ENCODE results near the gene CEBPB. TPM values are rescaled to one million over a fixed set of nuclear protein-coding genes. Genes with fewer than 3 reads are reported as not detected.
A peak's percentile ranks its signal among the peaks of the same experiment; 100 is the strongest.

CEBPB gene
- total RNA-seq, 2 donors from 2014 or later, result 153 to 167 TPM

DNA sequence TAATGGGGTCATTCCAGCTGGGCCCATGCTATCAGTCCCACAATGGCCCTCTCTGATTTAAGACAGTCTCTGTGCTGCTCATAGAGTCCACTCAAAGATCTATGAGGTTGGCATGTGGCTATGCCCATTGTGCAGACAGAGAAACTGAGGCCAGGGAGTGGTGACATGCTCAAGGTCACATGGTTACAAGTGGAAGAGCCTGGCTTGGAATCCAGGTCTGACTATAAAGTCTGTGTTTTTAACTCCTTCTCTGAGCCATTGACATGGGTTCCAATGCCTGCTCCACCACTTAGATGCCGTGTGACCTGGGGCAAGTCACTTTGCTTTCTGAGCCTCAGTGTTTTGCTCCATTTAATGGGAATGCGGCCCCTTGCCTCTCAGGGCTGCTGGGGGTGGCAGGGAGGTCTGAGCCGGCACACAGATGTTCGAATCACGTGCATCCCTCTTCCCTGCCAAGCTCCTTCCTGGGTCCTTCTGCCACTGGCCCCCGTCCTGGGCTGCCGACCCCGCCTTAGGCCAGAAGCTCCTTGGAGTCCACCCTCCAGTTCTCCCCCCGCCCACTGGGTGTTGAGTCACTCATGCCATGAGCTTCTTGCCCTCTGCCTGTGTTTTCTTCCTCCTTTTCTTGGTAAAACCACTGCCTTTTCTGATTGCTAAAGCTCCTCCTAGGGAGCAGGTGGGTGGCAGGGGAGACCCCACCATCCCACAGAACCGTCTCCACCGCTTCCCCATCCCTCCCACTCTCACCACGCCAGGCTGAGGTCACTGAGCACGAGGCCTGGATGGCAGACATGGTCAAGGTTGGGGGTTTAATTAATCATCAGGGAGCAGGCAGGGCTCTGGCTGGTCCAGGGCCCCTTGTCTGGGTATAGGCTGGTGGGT, 35.7 kb downstream of the CEBPB start:
- Mint-ChIP-seq H3K36me3 (no peaks in the 10 kb centered on the region), H3K27ac (peak overlapping the region; percentile 40 to 81), H3K4me3 (peak overlapping the region; percentile 29), H3K27me3 (peaks cover 0 to 11% of the 10 kb centered on the region in 2 donors), H3K9me3 (peaks cover 5% of the 10 kb centered on the region), H3K4me1 (ENCODE audit: low read depth in 2 of 2) (peaks cover 23 to 29% of the 10 kb centered on the region in 2 donors)
- ATAC-seq (no peak), DNase-seq (ENCODE audit: low spot score) (no peak)

DNA sequence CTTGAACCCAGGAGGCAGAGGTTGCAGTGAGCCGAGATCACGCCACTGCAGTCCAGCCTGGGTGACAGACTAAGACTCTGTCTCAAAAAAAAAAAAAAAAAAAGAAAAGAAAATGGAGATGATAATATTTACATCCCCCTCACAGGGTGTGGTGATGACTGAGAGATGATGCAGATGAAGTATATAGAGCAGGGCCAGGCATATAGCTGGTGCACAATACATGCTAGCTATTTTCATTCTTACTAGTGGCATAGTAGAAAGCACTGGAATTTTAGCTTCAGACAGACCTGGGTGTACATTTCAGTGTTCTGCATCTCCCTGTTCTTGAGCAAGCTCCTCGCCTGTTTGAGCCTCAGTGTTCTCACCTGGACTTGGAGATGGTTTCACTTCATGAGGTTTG, 36.9 kb downstream of the CEBPB start:
- Mint-ChIP-seq H3K27ac (no peak overlapping the region), H3K4me1 (ENCODE audit: low read depth in 2 of 2) (peaks cover 16 to 24% of the 10 kb centered on the region in 2 donors), H3K9me3 (peaks cover 5% of the 10 kb centered on the region), H3K4me3 (no peak overlapping the region), H3K27me3 (peaks cover 0 to 11% of the 10 kb centered on the region in 2 donors), H3K36me3 (no peaks in the 10 kb centered on the region)
- ATAC-seq (no peak), DNase-seq (ENCODE audit: low spot score) (no peak)

DNA sequence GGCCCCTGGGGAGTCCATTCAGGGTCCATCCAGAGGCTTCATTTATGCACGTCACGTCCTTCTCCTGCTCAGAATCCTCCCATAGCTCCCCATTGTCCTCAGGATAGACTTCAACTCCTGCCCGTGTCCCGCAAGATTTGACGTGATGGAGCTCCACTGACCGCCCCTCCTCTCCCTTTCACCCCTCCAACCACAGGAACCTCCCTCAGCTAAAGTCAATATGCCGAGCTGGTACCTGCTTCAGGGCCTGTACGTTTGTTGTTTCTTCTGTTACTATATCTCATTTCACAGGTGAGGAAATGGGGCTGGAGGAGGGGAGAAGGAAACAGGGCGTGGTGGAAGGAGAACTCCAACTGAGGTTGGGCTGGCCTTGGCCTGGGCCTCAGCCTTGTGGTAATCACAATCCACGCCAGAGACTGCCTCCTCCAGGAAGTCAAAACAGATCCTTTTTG, 38.6 kb downstream of the CEBPB start:
- peak overlapping the region; percentile 53 to 85 for H3K27ac Mint-ChIP-seq
- H3K4me1 Mint-ChIP-seq (ENCODE audit: low read depth in 2 of 2), result peaks cover 14 to 28% of the 10 kb centered on the region in 2 donors
- ATAC-seq (no peak), DNase-seq (ENCODE audit: low spot score) (no peak)
- H3K4me3 Mint-ChIP-seq, result no peak overlapping the region
- H3K27me3 Mint-ChIP-seq, result peaks cover 0 to 11% of the 10 kb centered on the region in 2 donors
- peaks cover 5% of the 10 kb centered on the region for H3K9me3 Mint-ChIP-seq
- no peaks in the 10 kb centered on the region for H3K36me3 Mint-ChIP-seq

DNA sequence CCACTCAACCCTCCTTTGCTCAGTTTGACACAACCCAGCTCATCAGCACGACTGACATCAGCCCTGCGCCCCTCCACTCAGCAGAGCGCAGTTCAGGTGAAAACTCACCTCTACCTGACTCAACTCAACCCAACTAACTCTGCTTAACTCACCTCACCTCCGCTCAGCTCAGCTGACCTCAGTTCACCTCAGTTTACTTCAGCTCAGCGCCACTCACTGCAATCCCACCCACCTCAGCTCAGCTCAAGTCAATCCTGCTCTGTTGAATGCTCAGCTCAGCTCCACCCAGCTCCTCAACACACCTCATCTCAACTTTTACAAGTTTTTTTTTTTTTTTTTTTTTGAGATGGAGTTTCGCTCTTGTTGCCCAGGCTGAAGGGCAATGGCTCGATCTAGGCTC, 39.6 kb downstream of the CEBPB start:
- Mint-ChIP-seq H3K27ac (peak overlapping the region in 1 of 2 donors; percentile 23), H3K27me3 (peaks cover 4 to 9% of the 10 kb centered on the region in 2 donors), H3K36me3 (no peaks in the 10 kb centered on the region), H3K4me1 (ENCODE audit: low read depth in 2 of 2) (peaks cover 9 to 24% of the 10 kb centered on the region in 2 donors), H3K9me3 (no peaks in the 10 kb centered on the region), H3K4me3 (no peak overlapping the region)
- no peak for DNase-seq (ENCODE audit: low spot score)
- no peak for ATAC-seq

DNA sequence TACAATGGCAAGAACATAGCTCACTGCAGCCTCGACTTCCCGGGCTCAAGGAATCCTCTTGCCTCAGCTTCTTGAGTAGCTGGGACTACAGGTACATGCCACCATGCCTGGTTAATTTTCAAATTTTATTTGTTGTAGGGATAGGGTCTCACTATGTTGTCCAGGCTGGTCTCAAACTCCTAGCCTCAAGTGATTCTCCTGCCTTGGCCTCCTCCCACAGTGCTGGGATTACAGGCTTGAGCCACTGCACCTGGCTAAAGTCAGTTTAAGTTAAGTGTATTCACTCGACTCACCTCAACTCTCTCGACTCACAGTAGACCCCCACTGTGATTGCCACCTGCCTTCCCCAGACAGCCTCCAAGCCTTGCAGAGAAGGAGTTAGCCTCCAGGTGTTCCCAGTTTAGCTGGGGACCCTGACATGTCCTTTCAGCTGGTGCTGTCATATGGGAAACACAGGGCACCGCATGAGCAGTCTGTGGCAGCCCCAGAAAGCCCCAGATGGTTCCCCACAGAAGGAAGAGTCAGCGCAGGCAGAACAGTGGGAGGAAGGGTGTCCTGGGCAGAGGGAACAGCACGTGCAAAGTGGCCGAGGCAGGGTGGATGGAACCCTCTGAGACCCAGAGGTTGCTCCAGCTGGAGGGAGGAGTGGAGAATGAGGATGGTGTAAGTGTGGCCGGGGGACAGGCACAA, 40.4 kb downstream of the CEBPB start:
- Mint-ChIP-seq H3K27ac (peak overlapping the region; percentile 23 to 84), H3K9me3 (no peaks in the 10 kb centered on the region), H3K27me3 (peaks cover 6 to 9% of the 10 kb centered on the region in 2 donors), H3K36me3 (no peaks in the 10 kb centered on the region), H3K4me1 (ENCODE audit: low read depth in 2 of 2) (peaks cover 16 to 29% of the 10 kb centered on the region in 2 donors), H3K4me3 (no peak overlapping the region)
- no peak for ATAC-seq
- no peak for DNase-seq (ENCODE audit: low spot score)

DNA sequence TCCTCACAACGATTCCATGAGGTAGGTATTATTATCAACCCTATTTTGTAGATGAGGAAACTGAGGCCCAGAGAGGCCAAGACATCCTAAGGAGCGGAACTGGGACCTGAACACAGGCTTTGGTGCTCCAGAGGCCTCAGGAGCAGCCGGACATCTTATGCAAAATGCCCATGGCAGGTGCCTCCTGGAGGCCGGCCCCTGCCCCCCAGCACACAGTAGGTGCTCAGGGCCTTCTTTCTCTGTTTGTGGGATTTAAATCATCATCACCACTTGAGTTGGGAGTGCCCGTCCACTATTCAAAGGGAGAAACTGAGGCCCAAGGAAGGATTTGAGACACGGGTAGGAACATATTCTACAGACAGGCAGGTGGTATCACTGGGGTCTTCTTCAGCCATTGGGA, 41.2 kb downstream of the CEBPB start:
- Mint-ChIP-seq H3K9me3 (no peaks in the 10 kb centered on the region), H3K27me3 (peaks cover 5 to 6% of the 10 kb centered on the region in 2 donors), H3K4me3 (no peak overlapping the region), H3K4me1 (ENCODE audit: low read depth in 2 of 2) (peaks cover 9 to 28% of the 10 kb centered on the region in 2 donors), H3K36me3 (no peaks in the 10 kb centered on the region), H3K27ac (peak overlapping the region; percentile 5 to 84)
- no peak for ATAC-seq
- no peak for DNase-seq (ENCODE audit: low spot score)

DNA sequence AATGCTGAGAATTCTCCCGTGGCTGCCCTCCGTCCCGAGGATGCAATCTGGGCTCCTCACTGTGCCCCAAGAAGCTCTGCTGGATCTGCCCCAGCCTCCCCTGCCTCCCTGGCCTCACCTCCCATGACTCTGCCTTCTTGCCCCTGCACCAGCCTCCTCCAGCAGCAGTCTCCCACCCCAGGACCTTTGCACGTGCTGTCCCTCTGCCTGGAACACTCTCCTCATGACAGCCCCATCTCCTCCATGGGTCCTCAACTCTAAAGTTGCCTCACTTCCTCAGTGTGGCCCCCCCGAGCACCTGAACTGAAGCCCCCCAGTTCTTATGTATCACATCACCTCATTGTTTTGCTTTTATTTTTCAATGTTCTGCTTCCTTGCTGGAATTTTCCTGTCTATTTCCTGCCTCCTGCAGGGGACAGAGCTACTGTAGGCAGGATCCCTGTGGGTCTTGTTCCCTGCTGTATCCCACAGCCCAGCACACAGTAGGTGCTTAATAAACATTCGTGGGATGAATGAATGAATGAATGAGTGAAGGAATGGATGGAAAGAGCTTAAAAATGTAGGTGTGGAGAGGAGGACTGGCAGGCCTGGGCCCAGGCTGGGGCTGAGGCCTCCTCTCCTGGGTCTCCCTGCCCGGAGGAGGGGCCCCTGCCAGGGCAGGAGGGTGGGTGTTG, 42.2 kb downstream of the CEBPB start:
- H3K4me1 Mint-ChIP-seq (ENCODE audit: low read depth in 2 of 2), result peaks cover 9 to 26% of the 10 kb centered on the region in 2 donors
- H3K9me3 Mint-ChIP-seq, result no peaks in the 10 kb centered on the region
- DNase-seq (ENCODE audit: low spot score) (no peak), ATAC-seq (peak in 1 of 2 donors; percentile 15)
- H3K4me3 Mint-ChIP-seq, result no peak overlapping the region
- H3K27me3 Mint-ChIP-seq, result peaks cover 3 to 6% of the 10 kb centered on the region in 2 donors
- H3K27ac Mint-ChIP-seq, result no peak overlapping the region
- no peaks in the 10 kb centered on the region for H3K36me3 Mint-ChIP-seq

DNA sequence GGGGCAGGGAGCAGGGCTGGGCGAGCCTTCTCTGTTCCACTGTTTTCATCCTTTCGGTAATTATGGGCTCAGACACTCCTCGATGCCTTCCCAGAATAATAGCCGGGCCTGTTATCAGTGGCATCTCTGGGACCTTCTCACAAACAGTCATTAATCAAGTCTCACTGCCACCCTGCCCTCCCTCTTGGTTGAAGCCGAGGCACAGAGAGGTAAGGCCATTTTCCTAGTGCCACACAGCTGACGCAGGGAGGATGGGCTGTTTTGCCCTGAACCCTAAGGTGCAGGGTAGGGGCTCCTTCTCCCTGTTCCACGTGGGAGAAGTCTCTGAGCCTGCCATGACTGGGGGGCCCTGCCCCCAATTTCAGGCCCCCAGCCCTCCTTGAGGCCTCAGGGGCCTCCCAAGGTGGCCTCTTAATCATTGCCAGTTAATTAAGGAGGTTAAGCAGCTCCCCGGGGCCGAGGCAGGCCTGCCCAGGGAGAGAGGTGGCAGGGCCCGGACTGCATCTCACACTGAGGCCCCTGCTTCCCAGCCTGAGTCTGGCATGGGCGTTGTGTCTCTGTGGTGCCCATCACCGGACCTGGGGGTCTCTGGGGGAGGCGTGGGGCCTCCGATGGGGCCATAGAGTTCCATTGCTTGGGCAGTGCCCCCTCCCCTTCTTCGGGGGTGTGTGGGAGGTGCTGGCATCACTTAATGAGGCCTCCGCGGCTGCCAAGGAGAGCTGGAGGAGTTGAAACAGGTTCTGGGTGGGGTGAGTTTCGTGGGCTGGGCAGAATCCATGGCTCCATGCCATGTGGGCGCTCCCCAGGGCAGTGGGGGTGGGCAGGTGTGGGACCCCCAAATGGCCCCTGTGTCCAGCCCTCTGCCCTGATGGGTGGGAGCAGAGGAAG, 42.9 kb downstream of the CEBPB start:
- Mint-ChIP-seq H3K4me1 (ENCODE audit: low read depth in 2 of 2) (peaks cover 9 to 26% of the 10 kb centered on the region in 2 donors), H3K4me3 (no peak overlapping the region), H3K27ac (no peak overlapping the region), H3K9me3 (no peaks in the 10 kb centered on the region), H3K36me3 (no peaks in the 10 kb centered on the region), H3K27me3 (peaks cover 3 to 10% of the 10 kb centered on the region in 2 donors)
- ATAC-seq (peak in 1 of 2 donors; percentile 4), DNase-seq (ENCODE audit: low spot score) (no peak)

DNA sequence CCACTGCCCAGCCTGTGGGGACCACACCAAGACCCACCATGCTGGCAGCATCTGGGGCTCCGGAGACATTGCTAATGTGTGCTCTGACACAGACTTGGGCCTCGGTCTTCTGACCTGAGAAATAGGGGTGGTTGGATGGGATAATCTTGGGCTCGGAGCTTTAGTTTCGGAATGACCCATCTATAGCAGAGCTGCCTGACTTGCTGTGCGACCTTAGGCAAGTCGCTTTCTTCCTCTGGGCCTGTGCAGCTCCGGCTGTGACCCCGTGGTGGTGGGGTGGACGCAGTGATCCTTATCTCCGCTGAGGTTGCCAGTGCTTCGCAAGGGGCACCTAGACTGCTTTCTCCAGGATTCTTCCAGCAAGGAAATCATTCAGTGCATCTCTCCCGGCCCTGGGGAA, 43.7 kb downstream of the CEBPB start:
- Mint-ChIP-seq H3K4me1 (ENCODE audit: low read depth in 2 of 2) (peaks cover 12 to 26% of the 10 kb centered on the region in 2 donors), H3K9me3 (no peaks in the 10 kb centered on the region), H3K4me3 (no peak overlapping the region), H3K36me3 (no peaks in the 10 kb centered on the region), H3K27ac (no peak overlapping the region), H3K27me3 (peaks cover 3 to 13% of the 10 kb centered on the region in 2 donors)
- ATAC-seq, result no peak
- no peak for DNase-seq (ENCODE audit: low spot score)

DNA sequence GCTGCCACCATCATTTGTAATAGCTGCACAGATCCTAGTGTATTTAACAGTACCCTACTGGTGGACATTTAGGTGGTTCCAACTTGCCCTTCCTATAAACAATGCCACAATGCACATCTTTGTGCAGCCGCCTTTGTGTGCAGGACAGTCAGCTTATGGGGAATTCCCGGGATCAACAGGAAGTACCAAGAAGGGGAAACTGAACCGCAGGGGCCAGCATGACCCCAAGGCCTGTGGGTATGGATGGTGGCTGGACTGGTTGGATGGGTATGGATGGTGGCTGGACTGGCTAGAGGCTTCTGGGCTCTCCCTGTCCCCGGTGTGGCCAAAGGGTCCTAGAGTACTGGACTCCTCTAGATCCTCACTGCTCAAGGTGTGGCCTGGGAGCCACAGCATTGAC, 46.7 kb downstream of the CEBPB start:
- Mint-ChIP-seq H3K4me3 (no peak overlapping the region), H3K27me3 (peaks cover 5 to 20% of the 10 kb centered on the region in 2 donors), H3K36me3 (no peaks in the 10 kb centered on the region), H3K4me1 (ENCODE audit: low read depth in 2 of 2) (peaks cover 15 to 25% of the 10 kb centered on the region in 2 donors), H3K9me3 (no peaks in the 10 kb centered on the region), H3K27ac (no peak overlapping the region)
- ATAC-seq (peak in 1 of 2 donors; percentile 41), DNase-seq (ENCODE audit: low spot score) (no peak)

DNA sequence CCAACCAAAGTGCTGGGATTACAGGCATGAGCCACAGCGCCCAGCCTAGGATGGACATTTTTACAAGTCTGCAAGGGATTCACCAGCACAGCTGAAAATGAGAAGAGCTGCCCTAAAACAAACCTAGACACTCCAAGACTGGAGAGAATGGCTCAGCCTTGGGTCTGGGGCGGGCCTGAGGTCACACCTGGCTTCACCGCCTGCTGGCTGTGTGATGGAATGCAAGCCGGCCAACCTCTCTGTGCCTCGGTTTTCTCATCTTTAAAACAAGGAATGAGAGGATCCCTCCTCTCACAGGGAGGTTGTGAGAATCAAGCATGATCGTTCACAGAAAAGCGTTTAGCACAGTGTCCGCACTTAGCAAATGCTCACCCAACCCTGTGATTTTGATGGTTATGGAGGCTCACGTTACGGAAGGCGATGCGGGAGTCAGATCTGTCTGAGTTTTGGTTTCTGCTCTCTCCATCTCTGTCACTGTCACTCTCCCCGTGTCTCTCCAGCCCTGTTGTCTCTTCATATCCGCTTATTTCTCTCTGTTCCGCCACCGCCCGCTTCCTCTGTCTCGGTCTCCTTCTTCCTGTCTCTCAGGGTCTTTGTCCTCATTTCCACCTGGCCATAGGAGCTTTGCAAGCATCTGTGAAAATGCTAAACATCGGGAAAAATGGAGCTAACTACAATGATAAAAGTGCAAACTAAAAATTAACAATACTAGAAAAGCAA, 47.6 kb downstream of the CEBPB start:
- H3K27ac Mint-ChIP-seq, result peak overlapping the region in 1 of 2 donors; percentile 36
- peaks cover 9 to 20% of the 10 kb centered on the region in 2 donors for H3K27me3 Mint-ChIP-seq
- peaks cover 15 to 21% of the 10 kb centered on the region in 2 donors for H3K4me1 Mint-ChIP-seq (ENCODE audit: low read depth in 2 of 2)
- no peaks in the 10 kb centered on the region for H3K9me3 Mint-ChIP-seq
- no peak for DNase-seq (ENCODE audit: low spot score)
- ATAC-seq, result no peak
- no peak overlapping the region for H3K4me3 Mint-ChIP-seq
- H3K36me3 Mint-ChIP-seq, result no peaks in the 10 kb centered on the region

DNA sequence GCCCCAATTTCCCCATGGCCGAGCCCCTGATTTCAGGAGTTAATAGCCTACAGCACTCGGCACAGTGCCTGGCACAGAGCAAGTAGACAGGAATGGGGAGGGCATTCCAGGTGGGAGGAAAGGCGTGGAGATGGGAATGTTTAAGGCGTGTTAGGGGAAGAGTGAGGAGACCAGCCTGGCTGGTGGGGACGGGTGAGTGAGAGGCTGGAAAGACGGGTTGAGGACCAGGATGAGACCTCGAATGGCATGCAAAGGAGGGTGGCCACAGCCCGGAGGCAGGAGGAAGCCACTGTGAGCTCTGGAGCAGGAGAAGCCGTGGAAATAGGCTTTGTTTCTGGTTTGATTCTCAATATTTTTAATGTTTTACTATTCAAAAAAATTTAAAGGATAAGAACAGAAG, 49.5 kb downstream of the CEBPB start:
- DNase-seq (ENCODE audit: low spot score), result no peak
- Mint-ChIP-seq H3K27me3 (peaks cover 7 to 17% of the 10 kb centered on the region in 2 donors), H3K27ac (peak overlapping the region in 1 of 2 donors; percentile 2), H3K9me3 (no peaks in the 10 kb centered on the region), H3K4me3 (no peak overlapping the region), H3K4me1 (ENCODE audit: low read depth in 2 of 2) (peaks cover 14 to 19% of the 10 kb centered on the region in 2 donors), H3K36me3 (no peaks in the 10 kb centered on the region)
- ATAC-seq, result no peak
